GM19468 (cell line): ENCODE measurements around the gene RHOG.

Experiments
- ATAC-seq: cut with Tn5 transposase; IDR thresholded peaks from one replicate; pipeline ENCODE4 v1.9.1; 2021; ENCODE audit warnings: mild to moderate bottlenecking, moderate library complexity, moderate number of reproducible peaks; ENCODE audit not compliant: unreplicated experiment; ENCODE audit errors: extremely low read depth

RHOG gene

DNA sequence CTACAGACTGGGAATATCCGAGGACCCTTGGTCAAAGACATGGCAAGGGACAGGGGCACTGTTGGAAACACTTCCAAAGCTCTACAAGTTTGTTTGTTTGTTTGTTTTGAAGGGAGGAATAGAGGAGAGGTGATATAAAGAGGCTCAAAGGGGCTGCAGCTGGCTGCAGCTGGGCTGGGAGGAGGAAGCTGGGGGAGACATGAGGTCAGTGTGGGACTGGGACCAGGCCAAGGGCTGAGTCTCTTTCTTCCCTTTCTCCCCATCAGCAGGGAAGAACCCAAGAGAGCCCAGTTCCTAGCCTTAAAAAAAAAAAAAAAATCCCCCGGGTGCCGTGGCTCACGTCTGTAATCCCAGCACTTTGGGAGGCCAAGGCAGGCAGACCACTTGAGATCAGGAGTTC, 5.0 kb downstream of the RHOG start:
- ATAC-seq: no peak

GRCh38 chr11:3834664-3835461, 5.9 kb downstream of the RHOG start:
- ATAC-seq: no peak

- no peak for ATAC-seq
These were observed 6.5 kb downstream of the RHOG start for GRCh38 chr11:3834349-3834663.

DNA sequence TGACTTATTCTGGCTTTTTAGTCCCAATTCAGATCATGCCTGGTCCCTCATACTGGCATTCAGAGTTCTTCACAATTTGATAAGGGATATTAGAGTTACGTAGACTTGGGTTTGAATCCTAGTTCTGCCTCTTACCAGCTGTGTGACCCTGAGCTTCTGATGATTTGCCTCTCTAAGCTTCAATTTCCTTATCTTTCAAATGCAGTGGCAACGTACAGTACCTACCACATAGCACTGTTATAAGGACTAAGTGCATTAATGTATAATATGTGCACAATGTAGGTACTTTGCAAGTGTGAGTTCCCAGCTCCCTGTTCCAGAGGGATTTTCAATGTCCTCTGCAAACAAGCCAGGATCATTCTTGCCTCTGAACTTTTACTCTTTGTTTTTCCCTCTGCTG, 7.3 kb downstream of the RHOG start:
- no peak for ATAC-seq

- ATAC-seq: no peak
These were observed 7.9 kb downstream of the RHOG start for GRCh38 chr11:3832816-3833215.

GRCh38 chr11:3831378-3832239, 9.2 kb downstream of the RHOG start:
- no peak for ATAC-seq

- no peak for ATAC-seq
These were observed 10.0 kb downstream of the RHOG start for GRCh38 chr11:3830730-3831129.

- ATAC-seq: no peak
These were observed 10.7 kb downstream of the RHOG start for GRCh38 chr11:3830088-3830487.

- ATAC-seq: no peak
These were observed 13.1 kb downstream of the RHOG start for GRCh38 chr11:3827434-3828186.

DNA sequence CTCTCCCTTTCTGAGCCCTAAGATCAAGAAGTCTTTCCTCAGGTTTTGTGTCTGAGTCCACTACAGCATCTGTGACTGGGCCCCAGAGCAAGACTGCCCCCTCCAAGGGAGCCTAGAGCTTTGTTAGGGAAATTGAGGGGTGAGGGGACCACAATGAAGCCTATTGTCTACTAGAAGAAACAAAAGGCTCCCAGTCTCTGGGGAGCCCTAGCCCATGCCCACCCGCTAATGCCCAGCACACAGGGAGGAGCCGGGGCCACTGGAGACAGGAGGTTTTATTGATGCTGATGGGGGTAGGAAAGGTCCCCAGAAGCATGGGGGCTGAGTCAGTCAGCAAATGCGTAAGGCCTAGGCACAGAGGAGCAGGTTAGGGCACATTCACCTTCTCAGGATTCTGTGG, 14.0 kb downstream of the RHOG start:
- ATAC-seq: no peak

GRCh38 chr11:3825473-3826154, 15.1 kb downstream of the RHOG start:
- no peak for ATAC-seq

- no peak for ATAC-seq
These were observed 15.9 kb downstream of the RHOG start for GRCh38 chr11:3824714-3825472.

- no peak for ATAC-seq
These were observed 16.8 kb downstream of the RHOG start for GRCh38 chr11:3823762-3824506.

DNA sequence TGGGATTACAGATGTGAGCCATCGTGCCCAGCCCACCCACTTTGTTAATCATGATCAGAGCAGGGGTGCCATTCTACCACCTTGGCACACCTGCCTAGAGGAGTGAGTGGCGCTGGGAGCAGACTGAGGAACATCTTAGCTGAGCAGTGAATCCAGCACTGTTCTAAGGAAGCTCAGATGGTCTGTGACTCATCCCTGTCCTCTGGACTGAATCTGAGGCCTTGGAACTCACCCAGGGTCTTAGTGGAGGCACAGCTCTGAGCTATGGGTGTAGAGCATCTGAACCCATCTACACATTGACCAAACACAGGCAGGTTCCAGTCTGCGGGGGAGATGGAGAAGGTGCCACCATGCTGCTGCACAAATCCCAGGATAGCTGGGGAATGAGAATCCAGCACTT, 17.5 kb downstream of the RHOG start:
- ATAC-seq: no peak

DNA sequence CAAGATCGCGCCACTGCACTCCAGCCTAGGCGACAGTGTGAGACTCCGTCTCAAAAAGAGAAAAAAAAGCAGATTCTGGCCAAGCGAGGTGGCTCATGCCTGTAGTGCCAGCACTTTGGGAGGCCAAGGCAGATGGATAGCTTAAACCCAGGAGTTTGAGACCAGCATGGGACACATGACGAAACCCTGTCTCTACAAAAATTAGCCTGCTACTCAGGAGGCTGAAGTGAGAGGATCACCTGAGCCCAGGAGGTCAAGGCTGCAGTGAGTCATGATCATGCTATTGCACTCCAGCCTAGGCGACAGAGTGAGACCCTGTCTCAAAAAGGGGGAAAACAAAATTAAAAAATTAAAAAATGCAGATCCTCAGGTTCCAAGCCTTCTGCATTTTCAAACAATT, 18.4 kb downstream of the RHOG start:
- ATAC-seq: no peak

DNA sequence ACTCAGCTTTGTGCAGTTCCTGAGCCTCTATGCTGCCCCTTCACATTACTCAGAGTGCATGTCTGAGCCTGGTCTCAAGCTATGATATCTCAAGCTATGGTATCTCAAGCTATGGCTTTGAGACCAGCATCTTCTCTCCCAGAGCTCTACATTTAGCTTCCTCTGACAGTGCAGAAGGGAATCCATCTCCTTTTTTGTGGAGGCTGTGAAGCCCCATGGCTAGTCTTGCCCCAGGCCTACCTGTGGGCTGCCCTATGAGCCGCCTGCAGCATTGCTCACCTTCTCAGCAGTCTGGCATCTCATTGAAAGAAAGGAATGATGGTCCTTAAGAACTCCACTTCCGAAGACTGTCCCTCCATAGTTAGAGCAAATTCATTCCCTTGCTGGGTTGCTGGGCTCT, 19.8 kb downstream of the RHOG start:
- no peak for ATAC-seq

- no peak for ATAC-seq
These were observed 23.5 kb downstream of the RHOG start for GRCh38 chr11:3817181-3817800.

DNA sequence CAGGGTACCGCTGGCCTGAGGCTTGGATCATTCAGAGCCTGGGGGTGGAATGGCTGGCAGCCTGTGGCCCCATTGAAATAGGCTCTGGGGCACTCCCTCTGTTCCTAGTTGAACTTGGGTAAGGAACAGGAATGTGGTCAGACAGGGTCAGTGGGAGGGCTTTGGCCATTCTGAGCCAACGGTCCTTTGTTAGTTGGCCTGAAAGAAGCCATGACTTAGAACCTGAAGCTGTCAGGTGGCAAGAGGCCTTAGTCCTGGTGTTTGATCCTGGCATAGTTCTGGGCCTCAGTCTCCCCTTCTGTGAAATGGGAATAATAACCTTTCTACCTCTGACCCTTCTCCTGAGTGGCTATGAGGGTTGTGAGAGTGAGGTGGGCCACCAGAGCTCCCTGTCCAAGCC, 24.1 kb downstream of the RHOG start:
- no peak for ATAC-seq

GRCh38 chr11:3815845-3816244, 24.9 kb downstream of the RHOG start:
- ATAC-seq: no peak
